HUES6 (cell line): Measurements from ENCODE around the gene ENAH.
"Not testable (repeated sequence)": the region's sequence is repeated elsewhere in the genome, so short reads cannot be mapped to it uniquely, and the experiment has no call there.

ENCODE experiments used
- H3K27ac ChIP-seq: 2 replicates; pipeline ENCODE4 v1.7.0; 2013; ENCODE audit warnings: low read depth, mild to moderate bottlenecking, low read length, inconsistent platforms
- H3K27me3 ChIP-seq: 2 replicates; pipeline ENCODE4 v1.6.1; 2013; ENCODE audit warnings: low read length; ENCODE audit not compliant: control insufficient read depth, insufficient read depth
- H3K36me3 ChIP-seq: 2 replicates; pipeline ENCODE4 v1.6.1; 2013; ENCODE audit warnings: low read length; ENCODE audit not compliant: control insufficient read depth, insufficient read depth
- H3K4me1 ChIP-seq: 2 replicates; pipeline ENCODE4 v1.6.1; 2013; ENCODE audit warnings: low read length; ENCODE audit not compliant: control insufficient read depth, insufficient read depth
- H3K4me3 ChIP-seq: 2 replicates; pipeline ENCODE4 v1.5.1; 2013; ENCODE audit warnings: low read depth, low read length
- H3K9ac ChIP-seq: one replicate; pipeline ENCODE4 v1.6.1; 2013; ENCODE audit warnings: mild to moderate bottlenecking, low read length
- H3K9me3 ChIP-seq: 2 replicates; pipeline ENCODE4 v1.6.1; 2013; ENCODE audit warnings: low read depth, low read length; ENCODE audit not compliant: control insufficient read depth, insufficient read depth

ENAH gene

DNA sequence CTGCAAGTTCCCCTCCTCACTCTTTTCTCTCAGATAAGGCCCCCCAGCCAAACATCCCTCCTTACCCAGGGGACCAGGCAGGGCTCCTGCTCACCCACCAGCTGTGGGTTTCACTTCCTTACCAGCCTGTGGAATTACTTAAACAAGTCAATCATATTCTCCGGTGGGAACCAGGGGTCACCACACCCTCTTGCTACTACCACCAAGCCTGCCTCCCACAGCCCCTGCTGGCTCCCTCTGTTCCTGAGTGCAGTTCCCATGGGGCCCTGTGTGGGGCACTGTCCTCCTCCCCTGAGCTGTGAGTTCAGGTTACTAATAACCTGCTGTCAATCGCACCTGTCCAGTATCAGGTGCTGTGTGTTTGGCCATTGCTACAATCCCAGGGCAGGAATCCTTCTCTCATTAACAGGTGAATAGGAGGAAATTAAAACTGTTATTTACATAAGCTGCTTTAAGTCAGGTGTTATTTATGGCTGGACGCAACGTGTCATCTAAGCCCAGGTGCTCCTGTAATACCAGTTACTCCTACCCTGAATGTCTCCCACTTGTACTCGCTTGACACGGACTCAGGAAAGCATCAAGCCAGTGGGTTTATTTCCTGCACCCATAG, 172.0 kb downstream of the ENAH start:
- Histone ChIP-seq H3K9me3 (no peaks in the 10 kb centered on the region), H3K4me1 (peaks cover 7% of the 10 kb centered on the region; the same call in 1 of the 2 replicates), H3K36me3 (no peaks in the 10 kb centered on the region), H3K27ac (no peak overlapping the region), H3K9ac (no peak overlapping the region), H3K4me3 (no peak overlapping the region), H3K27me3 (no peaks in the 10 kb centered on the region)

DNA sequence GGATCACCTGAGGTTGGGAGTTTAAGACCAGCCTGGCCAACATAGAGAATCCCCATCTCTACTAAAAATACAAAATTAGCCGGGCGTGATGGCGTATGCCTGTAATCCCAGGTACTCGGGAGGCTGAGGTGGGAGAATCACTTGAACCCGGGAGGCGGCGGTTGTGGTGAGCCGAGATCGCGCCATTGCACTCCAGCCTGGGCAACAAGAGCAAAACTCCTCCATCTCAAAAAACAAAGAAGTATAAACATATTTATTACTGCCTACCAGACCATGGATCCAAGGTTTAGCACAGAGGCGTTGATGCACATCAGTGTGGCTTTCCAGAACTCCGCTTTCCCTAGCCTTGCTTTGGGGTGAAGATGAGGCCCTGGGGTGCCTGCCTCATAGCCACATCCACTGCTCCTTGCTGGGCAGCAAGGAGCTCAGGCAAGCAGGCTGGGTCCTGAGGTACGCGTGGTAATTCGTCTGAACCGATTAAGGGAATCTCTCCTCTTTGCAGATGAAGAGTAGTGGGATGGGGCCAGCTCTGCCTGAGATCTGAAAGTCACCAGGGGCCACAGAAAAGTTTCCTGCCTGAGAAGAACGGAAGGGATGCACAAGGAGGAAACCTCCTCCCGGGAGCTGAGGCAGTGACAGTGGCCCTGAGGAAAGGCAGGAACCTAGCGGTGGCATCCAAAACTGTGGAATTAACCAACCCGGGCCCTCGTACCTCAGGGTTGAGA, 172.8 kb downstream of the ENAH start:
- H3K27ac ChIP-seq: no peak overlapping the region
- H3K36me3 ChIP-seq: no peaks in the 10 kb centered on the region
- H3K4me1 ChIP-seq: peaks cover 9% of the 10 kb centered on the region; the same call in 1 of the 2 replicates
- H3K4me3 ChIP-seq: no peak overlapping the region
- no peaks in the 10 kb centered on the region for H3K27me3 ChIP-seq
- no peak overlapping the region for H3K9ac ChIP-seq
- no peaks in the 10 kb centered on the region for H3K9me3 ChIP-seq

DNA sequence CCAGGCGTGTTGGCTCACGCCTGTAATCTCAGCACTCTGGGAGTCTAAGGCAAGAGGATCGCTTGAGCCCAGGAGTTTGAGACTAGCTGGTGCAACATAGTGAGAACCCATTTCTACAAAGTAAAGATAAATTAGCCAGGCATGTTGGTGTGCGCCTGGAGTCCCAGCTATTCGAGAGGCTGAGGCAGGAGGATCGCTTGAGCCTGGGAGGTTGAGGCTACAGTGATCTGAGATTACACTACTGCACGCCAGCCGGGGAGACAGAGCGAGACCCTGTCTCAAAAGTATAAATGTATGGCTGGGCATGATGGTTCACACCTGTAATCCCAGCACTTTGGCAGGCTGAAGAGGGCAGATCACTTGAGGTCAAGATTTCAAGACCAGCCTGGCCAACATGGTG, 173.6 kb downstream of the ENAH start:
- Histone ChIP-seq H3K27ac (no peak overlapping the region), H3K4me1 (peaks cover 14% of the 10 kb centered on the region; the same call in 1 of the 2 replicates), H3K27me3 (no peaks in the 10 kb centered on the region), H3K9me3 (no peaks in the 10 kb centered on the region), H3K9ac (no peak overlapping the region), H3K36me3 (no peaks in the 10 kb centered on the region), H3K4me3 (no peak overlapping the region)

GRCh38 chr1:225477296-225477911, 175.5 kb downstream of the ENAH start:
- peaks cover 9% of the 10 kb centered on the region; the same call in 1 of the 2 replicates for H3K4me1 ChIP-seq
- no peak overlapping the region for H3K4me3 ChIP-seq
- no peaks in the 10 kb centered on the region for H3K9me3 ChIP-seq
- no peak overlapping the region for H3K9ac ChIP-seq
- no peaks in the 10 kb centered on the region for H3K27me3 ChIP-seq
- H3K27ac ChIP-seq: no peak overlapping the region
- H3K36me3 ChIP-seq: no peaks in the 10 kb centered on the region

DNA sequence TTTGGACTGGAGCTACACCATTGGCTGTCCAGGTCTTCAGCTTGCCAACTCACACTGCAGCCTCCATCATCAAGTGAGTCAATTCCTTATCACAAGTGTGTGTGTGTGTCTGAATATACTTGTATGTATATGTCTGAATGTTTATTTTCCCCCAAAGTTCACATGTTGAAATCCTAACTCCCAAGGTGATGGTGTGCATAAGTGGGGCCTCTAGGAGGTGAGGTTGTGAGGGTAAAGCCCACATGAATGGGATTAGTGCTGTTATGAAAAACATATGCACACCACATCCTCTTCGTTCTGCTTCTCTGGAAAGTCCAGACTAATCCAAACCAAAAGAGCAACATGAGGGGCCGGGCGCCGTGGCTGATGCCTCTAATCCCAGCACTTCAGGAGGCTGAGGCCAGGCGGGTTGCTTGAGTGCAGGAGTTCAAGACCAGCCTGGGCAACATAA, 176.4 kb downstream of the ENAH start:
- no peak overlapping the region for H3K4me3 ChIP-seq
- H3K9ac ChIP-seq: no peak overlapping the region
- H3K4me1 ChIP-seq: peaks cover 7% of the 10 kb centered on the region; the same call in 1 of the 2 replicates
- no peaks in the 10 kb centered on the region for H3K27me3 ChIP-seq
- H3K27ac ChIP-seq: no peak overlapping the region
- H3K36me3 ChIP-seq: no peaks in the 10 kb centered on the region
- no peaks in the 10 kb centered on the region for H3K9me3 ChIP-seq

- Histone ChIP-seq H3K4me1 (peaks cover 7% of the 10 kb centered on the region; the same call in 1 of the 2 replicates), H3K4me3 (no peak overlapping the region), H3K36me3 (no peaks in the 10 kb centered on the region), H3K9ac (no peak overlapping the region), H3K27ac (no peak overlapping the region), H3K27me3 (no peaks in the 10 kb centered on the region), H3K9me3 (no peaks in the 10 kb centered on the region)
These were observed 176.8 kb downstream of the ENAH start for GRCh38 chr1:225476100-225476511.

- H3K9me3 ChIP-seq: no peaks in the 10 kb centered on the region
- H3K36me3 ChIP-seq: no peaks in the 10 kb centered on the region
- no peak overlapping the region for H3K9ac ChIP-seq
- H3K4me3 ChIP-seq: no peak overlapping the region
- no peak overlapping the region for H3K27ac ChIP-seq
- H3K27me3 ChIP-seq: no peaks in the 10 kb centered on the region
- peaks cover 7% of the 10 kb centered on the region; the same call in 1 of the 2 replicates for H3K4me1 ChIP-seq
These were observed 177.7 kb downstream of the ENAH start for GRCh38 chr1:225474986-225475820.

DNA sequence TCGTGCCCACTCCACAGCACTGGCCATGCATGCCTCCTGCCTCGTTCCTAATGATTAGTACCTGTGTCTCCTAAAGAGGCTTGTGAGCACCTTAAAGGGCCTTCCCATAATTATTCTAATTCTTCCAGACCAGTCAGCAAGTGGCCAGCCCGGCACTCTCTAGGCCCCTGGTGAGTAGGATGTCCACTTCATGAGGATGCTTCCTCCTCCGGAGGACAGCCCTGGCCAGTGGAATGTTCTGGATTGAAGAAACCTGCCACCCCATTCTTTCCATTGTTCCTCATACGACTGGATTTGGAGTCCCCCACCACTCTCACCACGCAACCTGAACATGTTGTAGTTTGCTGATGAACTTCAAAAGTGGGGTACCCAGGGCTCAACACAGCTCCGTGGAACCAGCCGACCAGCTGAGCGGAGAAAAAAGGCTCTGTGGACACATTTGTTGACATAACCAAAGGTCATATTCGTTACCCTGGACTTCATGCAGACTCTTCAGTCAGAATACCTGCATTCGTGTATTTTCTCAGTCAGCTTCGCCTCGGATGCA, 178.4 kb downstream of the ENAH start:
- Histone ChIP-seq H3K9ac (no peak overlapping the region), H3K27ac (no peak overlapping the region), H3K4me1 (peaks cover 7% of the 10 kb centered on the region; the same call in 1 of the 2 replicates)

DNA sequence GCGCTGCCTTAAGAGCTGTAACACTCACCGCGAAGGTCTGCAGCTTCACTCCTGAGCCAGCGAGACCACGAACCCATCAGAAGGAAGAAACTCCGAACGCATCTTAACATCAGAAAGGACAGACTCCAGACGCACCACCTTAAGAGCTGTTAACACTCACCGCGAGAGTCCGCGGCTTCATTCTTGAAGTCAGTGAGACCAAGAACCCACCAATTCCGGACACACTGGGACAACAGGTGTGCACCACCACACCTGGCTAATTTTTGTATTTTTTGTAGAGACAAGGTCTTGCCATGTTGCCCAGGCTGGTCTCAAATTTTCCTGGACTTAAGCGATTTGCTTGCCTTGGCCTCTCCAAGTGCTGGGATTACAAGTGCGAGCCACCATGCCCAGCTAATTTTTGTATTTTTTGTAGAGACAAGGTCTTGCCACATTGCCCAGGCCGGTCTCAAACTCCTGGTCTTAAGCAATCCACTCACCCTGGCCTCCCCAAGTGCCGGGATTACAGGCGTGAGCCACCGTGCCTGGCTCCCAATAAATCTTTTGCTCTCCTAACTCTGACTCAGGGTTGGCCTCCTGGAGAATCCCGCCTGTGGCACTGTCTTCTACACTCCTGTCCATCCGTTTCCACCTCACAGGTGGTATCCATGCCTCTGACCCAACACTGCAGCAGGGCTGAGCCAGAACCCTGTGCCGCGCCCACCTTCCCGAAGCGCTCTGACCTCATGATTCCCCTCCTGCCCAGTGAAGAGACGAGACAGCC, 179.1 kb downstream of the ENAH start:
- not testable (repeated sequence) for H3K4me3 ChIP-seq, H3K9ac ChIP-seq, H3K27ac ChIP-seq, H3K36me3 ChIP-seq, H3K9me3 ChIP-seq, H3K4me1 ChIP-seq, H3K27me3 ChIP-seq

More for the DNA sequence above, 178.4 kb downstream of the ENAH start:
- Histone ChIP-seq H3K36me3 (no peaks in the 10 kb centered on the region), H3K27me3 (no peaks in the 10 kb centered on the region), H3K4me3 (no peak overlapping the region), H3K9me3 (no peaks in the 10 kb centered on the region)

DNA sequence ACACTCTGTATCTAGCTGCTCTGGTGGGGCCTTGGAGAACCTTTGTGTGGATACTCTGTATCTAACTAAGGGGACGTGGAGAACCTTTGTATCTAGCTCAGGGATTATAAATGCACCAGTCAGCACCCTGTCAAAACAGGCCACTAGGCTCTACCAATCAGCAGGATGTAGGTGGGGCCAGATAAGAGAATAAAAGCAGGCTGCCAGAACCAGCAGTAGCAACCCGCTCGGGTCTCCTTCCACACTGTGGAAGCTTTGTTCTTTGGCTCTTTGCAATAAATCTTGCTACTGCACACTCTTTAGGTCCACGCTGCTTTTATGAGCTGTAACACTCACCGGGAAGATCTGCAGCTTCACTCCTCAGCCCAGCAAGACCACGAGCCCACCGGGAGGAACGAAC, 179.7 kb downstream of the ENAH start:
- not testable (repeated sequence) for H3K27ac ChIP-seq, H3K4me1 ChIP-seq, H3K9ac ChIP-seq, H3K9me3 ChIP-seq, H3K36me3 ChIP-seq, H3K27me3 ChIP-seq, H3K4me3 ChIP-seq
